Activated CD4-positive, alpha-beta T cell treated with anti-CD3 and anti-CD28 coated beads, Interleukin-2, amount 50 U/mL, for 16 hours (primary cell): ENCODE measurements around the gene PSMB10.
"Not testable (repeated sequence)": the region's sequence is repeated elsewhere in the genome, so short reads cannot be mapped to it uniquely, and the experiment has no call there.

Experiments used
- DNase-seq: peaks from one replicate; pipeline ENCODE4 v3.0.0-alpha.2; 2020

The PSMB10 gene

DNA sequence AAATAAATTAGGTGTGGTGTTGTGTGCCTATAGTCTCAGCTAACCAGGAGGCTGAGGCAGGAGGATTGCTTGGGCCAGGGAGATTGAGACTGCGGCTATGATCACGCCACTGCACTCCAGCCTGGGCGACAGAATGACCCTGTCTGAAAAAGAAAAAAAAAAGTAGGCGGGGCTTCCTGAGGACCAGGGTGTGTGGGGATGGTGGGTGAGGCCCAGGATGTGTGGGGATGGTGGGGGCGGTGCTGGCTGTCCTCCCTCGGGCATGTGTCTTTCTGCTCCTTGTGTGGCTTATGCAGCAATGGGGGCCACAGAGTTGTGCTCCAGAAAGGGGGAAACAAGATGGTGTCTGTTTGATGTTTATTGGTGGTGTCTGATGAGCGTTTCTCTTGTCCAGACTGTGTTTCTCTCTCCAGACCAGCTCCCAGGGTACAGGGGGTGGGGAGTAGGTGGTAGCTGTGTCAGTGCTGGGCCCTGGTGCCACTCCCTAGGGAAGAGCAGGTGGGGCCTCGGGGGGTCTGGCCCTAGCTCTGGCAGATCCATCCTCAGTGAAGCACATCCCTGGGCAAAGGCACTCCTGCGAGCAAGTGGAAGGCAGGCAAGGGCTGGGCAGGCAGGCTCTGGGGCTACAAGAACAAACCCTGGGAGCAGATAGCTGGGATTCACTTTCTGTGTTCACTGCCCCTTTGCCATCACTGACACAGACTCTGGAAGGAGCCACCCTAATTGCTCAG is 5.0 kb upstream of the PSMB10 start:
- DNase-seq, result no peak

- no peak for DNase-seq
Observed at GRCh38 chr16:67940446-67941089, 3.9 kb upstream of the PSMB10 start.

- no peak for DNase-seq
Observed at GRCh38 chr16:67939507-67940445, 3.1 kb upstream of the PSMB10 start.

DNA sequence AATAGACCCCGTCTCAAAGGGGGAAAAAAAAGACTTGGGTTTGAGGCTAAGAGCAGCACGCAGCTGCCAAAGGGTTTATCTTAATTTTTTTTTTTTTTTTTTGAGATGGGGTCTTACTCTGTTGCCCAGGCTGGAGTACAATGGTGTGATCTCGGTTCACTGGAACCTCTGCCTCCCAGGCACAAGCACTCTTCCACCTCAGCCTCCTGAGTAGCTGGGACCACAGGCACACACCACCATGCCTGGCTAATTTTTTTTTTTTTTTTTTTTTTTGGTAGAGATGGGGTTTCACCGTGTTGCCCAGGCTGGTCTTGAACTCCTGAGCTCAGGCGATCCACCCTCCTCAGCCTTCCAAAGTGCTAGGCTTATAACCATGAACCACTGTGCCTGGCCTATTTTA is 1.1 kb upstream of the PSMB10 start:
- DNase-seq, result not testable (repeated sequence)

GRCh38 chr16:67936880-67937605 is 393 bp upstream of the PSMB10 start:
- peak; percentile 90 for DNase-seq

DNA sequence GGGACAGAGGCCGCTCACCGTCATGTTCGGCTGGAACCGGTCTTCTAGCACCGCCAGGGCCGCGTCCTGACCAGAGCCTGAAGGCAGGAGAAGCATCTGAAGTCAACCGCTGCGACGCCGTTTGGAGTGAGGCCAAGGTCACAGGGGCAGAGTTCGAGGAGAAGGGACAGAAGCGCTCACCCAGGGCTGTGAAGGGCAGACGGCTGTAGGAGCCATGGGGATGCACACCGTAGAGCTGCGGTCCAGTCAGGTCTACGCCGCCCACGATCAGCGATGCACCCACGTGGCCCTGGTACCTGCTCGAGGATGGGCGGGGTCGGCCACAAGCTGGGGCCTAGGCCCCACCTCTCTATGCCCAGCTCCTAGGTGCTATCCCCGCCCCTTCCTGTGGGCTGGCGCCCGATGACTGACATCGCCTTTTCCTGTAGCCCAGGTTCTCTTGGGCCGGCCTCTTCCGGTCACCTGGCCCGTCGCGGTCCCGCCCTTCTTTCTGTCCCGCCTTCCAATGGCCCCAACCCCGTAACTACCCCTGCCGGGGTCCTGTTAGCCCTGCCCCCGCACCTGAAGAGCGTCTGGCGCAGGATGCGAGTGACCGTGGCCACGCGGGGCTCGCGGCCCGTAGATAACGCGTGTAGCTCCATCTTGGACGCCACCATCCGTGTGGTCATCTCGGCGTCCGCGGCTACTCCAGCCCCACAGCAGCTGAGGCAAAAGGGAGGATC is 1.1 kb downstream of the PSMB10 start:
- DNase-seq, result peak; percentile 98

GRCh38 chr16:67935101-67935401 is 1.6 kb downstream of the PSMB10 start:
- no peak for DNase-seq

DNA sequence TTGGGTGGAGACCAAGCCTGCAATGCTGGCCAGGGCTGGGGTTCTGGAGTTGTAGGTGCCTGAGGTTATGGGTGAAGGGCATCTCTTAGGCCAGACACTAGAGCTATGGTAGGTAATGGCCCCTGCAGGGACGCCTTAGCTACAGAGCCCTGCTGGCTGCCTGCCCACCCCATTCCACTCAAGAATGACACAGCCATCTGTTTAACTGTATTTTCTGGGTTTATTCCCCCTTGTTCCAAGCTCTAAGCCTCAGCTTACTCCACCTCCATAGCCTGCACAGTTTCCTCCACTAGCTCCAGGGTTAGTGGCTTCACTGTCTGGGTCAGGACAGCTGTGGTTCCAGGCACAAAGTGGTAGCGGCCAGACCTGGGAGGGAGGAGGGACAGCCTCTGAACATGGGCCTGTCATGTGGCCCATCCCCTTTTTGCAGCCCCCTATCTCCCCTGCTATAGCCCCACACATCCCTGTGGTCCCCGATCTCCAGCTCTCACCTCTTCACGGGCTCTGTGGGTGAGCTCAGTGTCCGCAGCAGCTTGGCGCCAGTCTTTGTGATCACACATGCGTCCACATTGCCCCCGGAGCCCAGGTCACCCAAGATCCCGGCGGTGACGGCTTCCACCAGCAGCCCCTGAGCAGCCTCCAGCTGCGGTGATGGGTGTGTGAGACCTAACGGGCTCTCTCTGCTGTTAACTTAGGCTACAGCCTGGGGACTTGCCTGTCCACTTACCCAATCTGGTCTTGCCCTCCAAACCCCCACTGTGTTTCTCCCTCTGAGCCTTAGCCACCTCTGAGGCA is 2.1 kb downstream of the PSMB10 start:
- no peak for DNase-seq

DNA sequence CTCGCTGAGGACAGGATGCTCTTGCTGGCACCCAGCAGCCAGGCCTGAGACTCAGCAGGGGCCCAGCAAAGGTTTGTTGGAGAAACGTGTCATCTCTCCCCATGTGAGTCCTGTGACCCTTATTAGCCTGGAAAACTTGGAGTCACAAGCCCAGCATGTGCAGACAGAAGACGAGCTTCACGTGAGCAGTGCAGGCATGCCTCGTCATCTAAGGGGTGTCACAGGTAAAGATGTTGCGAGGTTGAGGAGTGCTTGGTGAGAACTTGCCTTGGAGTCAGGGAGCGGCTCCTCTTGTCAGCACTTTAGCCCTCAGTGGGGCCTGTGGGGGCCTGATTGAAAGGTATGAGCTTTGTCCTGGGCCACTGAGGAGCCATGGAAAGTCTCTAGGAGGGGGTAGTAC is 2.8 kb downstream of the PSMB10 start:
- DNase-seq, result no peak

GRCh38 chr16:67932462-67932840 is 4.2 kb downstream of the PSMB10 start:
- DNase-seq, result no peak

DNA sequence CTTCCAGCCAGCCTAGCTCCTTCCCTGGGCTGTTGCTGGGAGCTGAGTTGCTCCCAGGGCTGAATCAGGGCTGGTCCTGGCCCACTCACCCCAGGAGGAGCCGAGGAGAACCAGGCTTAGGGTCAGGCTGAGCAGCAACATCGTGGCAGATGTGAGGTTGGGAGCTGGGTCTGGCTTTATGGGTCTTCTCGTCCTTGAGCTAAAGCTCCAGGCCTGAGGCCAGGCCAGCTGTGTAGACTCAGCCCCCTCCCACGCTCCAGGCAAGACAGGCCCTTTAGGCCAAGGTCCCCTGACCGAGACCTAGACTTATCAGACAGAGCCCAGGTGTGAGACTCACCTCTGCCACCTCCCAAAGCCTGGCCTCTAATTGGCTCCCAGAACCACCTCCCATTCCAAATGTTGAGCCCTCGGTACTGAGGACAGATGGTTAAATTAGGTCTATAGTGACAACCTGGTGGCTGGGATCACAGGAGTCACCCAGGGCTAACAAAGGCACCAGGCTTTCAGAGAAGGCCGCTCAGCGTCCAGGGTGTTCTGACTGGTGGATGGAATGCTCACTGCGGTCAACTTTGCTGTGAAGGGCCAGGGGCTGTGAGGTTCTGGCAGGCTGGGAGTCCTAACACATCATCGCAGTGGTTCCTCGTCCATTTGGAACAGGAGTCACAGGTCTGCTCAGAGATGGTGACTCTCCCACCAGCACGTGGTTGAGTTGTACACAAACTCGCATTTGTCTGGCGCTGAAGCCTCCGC is 4.8 kb downstream of the PSMB10 start, which contains the start of gene CTRL:
CTRL (minus strand) TSS at position 151 of the 750 bp plus-strand sequence; CDS start at position 141, 10 bp downstream.
- no peak for DNase-seq

DNA sequence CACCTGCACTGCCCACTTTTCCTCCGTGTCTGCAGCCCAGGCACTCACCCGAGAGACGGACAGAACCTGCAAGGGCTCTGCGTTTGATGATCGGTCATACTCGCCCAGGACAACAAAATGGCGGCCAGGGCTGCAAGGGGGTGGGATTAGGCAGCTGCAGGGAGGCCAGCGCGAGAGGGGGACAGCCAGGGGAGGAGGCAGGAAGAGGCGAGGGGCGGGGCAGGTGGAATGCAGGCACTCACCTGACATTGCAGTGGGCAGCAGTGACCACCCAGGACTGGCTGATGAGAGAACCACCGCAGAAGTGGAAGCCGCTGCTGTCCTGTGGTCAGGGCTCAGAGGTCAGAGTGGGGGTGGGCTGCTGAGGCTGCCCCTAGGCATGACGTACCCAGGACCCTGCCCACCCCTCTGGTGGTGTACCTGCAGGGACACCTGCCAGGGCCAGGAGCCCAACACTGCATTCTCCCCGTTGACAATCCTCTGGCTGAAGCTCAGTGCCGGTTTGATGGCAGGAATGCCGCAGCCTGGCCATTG is 5.9 kb downstream of the PSMB10 start:
- DNase-seq, result no peak

DNA sequence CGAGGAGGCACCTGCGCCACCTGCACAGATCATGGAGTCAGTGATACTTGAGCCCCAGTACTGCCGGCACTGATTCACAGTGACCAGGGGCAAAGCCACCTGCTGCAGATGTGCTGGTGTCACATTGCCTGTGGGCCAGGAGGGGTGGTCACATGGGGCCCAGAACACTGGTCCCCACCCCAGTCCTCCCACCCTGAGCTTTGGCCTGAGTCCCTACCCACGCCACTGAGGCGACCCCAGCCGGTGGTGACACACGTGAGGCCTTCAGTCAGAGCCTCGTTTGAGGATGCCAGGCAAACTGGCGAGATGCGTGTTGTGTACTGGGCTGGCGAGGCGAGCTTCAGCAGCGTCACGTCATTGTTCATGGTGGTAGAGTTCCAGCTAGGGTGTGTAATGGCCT is 6.5 kb downstream of the PSMB10 start:
- DNase-seq, result no peak

- DNase-seq, result peak; percentile 80
Observed at GRCh38 chr16:67928561-67929364, 7.9 kb downstream of the PSMB10 start.

DNA sequence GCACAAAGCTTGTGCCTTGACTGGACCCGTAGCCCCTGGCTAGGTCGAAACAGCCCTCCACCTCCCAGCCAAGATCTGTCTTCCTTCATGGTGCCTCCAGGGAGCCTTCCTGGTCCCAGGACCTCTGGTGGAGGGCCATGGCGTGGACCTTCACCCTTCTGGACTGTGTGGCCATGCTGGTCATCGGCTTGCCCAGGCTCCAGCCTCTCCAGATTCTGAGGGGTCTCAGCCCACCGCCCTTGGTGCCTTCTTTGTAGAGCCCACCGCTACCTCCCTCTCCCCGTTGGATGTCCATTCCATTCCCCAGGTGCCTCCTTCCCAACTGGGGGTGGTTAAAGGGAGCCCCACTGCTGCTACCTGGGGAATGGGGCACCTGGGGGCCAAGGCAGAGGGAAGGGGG is 8.5 kb downstream of the PSMB10 start:
- DNase-seq, result no peak

DNA sequence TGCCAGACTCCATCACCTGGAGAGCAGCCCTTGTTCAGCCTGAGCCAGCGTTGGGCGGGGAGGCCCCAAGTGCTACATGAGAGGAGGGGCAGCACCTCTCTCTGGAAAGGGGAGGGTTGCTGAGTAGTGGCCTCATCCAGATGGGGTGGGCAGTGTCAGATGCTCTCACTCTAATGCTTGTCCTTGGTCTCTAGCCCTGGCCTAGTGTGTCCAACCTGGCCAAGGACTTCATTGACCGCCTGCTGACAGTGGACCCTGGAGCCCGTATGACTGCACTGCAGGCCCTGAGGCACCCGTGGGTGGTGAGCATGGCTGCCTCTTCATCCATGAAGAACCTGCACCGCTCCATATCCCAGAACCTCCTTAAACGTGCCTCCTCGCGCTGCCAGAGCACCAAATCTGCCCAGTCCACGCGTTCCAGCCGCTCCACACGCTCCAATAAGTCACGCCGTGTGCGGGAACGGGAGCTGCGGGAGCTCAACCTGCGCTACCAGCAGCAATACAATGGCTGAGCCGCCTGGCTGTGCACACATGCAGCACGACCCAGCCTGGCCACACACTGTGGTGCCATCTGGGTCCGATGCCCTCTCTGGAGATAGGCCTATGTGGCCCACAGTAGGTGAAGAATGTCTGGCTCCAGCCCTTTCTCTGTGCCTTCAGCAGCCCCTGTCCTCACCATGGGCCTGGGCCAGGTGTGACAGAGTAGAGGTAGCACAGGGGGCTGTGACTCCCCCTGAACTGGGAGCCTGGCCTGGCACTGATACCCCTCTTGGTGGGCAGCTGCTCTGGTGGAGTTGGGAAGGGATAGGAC is 9.3 kb downstream of the PSMB10 start:
- no peak for DNase-seq

- DNase-seq, result no peak
Observed at GRCh38 chr16:67926181-67926750, 10.4 kb downstream of the PSMB10 start.
